Stimulated activated CD4-positive, alpha-beta T cell treated with anti-CD3 and anti-CD28 coated beads, Interleukin-1b, Interleukin-23, amount 100 ng/mL, for 4 hours (primary cell): ENCODE measurements around the gene COL6A2.
"Not testable (repeated sequence)": the region's sequence is repeated elsewhere in the genome, so short reads cannot be mapped to it uniquely, and the experiment has no call there.

Source experiments
- DNase-seq, 2 donors: peaks; one replicate each; pipeline ENCODE4 v3.0.0-alpha.2; 2020; ENCODE audit warnings: low read depth in 2 of 2

Gene COL6A2

DNA sequence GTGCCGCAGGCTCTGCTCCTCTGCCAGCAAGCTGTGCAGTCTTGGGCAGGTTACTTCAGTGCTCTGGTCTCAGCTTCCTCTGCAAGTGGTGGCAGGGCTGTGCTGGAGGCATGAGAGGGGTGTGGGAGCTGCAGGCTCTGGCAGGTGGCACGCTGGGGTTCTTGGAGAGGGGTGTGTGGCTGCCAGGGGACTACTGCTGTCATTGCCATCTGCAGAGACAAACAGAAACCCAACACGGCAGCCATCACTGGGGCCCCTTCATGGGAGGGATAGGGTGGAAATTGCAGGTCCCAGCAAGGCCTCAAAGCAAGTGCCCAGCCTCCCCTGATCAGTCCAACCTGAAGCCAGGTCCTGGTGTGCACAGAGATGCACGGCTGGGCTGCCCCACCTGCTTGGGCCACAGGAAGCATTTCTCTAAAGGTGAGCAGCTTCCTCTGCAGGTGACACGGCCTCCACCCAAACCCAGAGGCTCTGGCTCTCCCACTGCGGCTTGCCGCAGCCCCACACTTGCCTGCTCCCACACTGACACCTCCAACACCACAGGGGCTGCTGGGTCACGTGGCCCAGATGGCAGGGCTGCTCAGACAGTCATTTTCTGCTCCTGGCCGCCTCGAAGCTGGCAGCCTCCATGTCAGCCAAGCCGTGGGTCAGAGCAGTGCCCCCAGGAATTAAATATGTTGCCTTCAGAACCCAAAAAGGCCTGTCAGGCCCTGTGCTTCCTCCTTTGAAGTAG, 4.1 kb upstream of the COL6A2 start:
- DNase-seq, result no peak

DNA sequence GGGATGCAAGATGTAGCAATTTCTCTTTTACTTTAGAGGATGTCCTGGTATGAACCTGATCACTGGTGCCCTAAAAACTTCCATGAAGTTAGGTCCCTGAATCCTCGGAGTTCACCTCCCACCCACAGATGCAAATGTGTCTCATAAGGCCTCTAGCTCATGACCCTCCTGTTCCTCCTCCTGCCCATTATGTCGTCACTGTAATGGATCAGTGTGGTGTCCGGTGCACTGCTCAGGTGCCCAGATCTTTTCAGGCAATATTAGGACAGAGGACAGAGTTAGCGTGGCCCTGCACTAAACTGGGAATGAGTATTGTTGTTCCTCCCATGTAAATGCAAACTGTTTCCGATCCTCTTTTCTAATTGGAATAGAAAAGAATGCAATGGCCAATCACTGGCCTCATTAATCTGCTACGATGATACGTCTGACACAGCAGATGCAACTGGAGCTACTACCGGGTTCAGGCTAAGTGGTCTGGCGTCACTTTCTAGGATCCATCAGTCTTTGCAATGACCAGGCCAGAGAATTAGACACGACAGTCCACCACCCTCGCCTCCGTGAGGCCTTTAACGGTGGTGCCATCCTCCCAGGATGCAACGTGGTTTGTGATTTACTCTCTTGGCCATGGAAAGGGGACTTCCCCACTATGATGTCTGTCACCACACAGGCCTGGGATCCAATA, 3.4 kb upstream of the COL6A2 start:
- DNase-seq, result no peak

DNA sequence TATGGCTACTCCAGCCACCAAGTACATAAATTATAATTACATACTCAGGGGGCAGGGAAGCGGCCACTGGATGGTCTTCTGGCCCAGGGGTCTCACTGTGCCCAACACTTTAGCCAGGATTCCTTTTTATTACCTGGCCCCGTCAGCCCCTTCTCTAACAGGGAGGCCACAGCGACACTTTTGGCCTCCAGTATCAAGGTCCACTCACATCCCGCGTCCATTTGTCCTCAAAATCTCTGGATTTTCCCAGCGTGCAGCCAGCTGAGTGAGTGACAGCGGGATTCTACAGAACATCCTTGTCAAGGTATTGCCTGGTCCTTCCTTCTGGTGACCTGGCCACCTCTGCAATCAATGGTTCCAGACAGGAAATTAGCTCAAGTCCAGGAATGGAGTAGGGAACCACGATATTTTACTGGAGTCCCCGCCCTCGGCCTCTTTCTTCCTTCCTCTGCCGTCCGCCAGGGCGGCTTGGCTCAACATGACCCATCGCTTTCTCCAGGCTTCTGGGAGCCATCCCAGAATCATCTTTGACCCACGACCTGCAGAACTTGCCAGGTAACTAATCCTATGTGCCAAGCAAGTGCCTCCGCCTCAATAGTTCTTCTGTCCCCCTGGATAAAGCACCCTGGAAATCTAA, 2.7 kb upstream of the COL6A2 start:
- no peak for DNase-seq

DNA sequence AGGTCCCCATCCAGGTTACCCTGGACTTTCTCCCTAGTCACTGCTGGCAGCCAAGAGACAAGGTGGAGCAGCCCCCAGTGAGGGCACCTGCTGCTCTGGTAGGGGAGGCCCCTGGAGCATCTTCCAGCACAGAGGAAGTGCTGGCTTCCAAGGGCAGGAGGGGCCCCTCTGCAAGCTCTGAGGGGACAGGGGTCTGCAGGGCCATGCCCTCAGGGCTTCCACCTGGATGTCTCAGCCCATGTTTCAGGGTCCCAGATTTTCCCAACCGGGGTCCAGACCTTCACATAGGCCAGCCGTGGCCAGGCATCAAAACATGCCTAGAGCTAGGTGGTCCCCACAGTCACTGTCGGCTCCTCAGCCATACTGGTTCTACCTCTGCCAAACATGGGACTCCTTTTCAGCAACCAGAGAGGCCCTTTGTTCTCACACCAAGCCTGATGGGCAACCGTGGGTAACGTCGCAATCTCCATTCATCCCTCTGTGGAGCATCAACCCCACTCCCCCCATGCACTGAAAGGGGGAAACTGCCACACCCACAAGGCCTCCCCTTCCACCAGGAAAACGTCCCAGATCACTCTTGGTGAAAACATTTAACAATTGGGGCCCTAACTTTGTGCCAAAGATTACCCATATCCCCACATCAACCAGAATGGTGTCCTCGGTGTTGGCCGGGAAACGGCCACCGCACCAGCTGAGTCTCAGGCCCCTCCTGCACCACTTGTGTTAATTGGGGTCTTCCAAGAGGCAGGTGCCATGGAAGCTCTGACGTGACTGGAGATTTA, 1.9 kb upstream of the COL6A2 start:
- DNase-seq, result no peak

DNA sequence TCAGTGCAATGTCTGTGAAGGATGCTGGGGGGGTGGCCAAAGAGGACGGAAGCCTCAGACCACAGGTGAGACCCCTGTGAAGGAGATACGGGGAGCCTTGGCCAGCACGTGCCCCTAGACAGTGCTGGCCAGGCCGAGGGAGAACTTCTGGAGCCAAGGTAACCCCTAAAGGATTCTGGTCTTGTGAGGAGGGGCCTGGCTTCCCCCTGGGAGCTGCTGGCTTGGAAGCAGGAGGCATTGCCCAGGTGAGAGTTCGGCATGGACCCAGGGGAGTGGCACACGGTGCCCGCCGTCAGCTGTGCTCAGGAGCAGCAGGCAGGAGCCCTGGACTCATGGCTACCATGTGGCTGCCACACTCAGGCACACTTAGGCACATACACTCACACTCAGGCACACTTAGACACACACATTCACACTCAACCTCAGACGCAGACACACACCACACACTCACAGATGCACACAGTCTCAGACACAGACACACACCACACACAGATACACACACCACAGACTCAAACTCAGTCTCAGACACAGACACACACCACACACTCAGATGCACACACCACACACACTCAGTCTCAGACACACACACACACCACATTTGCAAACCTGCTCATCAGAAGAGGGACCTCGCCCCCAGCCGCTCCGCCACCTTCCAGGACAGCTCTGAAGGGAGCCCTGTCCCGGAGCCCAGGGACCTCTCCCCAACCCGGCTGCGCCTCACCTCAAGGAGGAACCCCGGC, 1.1 kb upstream of the COL6A2 start:
- no peak for DNase-seq

DNA sequence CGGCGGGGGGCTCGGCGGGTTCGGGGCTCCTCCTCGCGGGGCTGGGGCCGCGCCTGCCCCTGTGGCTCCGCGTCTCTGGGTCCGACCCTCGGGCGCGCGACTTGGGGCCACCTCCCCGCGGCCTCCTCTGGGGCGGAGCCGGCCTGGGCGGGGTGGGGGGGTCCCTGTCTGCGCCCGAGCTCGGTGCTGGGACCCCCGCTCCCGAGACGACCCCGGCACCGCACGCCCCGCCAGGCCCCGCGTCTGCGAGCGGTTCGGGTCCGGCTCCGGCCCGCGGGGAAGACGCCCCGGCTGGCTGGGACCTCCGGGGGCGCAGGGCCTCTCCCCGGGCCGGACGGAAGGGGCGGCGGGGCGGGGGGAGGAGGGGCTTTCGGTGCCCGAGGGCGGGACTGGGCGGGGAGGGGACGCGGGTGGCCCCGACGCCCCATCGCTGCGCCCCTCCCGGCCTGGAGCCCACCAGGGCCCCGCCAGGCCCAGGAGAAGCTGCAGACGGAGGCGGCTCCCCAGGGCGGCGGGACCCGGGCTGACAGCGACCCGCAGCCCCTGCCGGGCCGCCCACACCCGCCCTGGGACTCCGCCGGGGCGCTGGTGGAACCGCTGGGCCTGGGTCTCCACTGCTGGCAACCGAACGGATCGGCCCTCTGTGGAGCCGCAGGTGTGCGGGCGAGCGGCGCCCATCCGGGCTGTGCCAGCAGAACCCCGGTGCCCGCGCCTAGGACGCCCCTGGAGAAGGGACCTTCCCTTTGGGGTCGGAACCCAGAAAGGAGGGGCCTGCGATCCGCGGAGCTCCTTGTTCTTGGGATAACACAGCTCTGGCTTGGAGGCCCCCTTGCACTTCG, 610 bp downstream of the COL6A2 start:
- DNase-seq, result peak in 1 of 2 donors; percentile 9

DNA sequence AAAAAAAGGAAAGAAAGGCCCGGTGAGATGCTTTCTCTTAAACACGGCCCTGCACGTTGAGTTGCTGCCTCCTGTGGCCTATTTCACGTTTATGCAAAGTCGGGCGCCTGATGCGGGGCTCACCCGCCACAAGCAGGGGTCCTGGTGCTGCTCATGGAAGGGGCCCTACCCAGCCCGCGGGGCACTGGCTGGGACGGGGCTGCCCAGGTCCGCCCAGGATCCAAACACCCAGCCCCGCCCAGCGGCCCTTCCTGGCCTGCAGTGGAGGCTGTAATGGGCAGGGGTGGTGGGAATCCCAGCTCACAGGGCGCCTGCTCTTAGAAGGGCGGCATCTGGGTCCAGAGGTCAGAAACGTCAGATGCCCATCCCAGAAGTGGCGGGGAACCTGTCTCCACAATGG, 1.6 kb downstream of the COL6A2 start:
- no peak for DNase-seq

DNA sequence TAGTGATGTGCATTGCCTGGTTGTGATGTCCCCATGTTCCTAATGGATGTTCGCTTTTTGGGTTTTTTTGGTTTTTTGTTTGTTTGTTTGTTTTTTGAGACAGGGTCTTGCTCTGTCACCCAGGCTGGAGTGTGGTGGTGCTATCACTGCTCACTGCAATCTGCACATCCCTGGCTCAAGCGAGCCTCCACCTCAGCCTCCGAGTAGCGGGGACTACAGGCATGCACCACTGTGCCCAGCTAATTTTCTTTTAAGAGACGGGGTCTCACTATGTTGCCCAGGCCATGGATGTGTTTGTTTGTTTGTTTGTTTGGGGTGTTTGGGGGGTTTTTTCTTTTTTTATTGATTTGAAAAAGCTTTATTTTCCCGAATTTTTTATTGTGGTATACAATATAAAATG, 2.1 kb downstream of the COL6A2 start:
- no peak for DNase-seq

DNA sequence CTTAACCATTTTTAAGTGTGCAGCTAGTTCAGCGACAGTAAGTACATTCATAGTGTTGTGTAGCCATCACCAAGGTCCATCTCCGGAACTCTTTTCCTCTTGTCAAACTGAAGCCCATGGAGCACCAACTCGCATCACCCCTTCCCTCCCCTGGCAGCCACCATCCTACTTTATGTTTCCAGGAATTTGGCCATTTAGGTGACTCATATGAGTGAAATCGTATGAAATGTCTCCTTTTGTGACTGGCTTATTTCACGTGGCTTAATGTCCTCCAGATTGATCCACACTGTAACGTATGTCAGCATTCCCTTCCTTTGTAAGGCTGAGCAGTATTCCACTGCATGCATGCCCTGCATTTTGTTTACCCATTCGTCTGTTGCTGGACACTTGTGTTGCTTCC, 2.5 kb downstream of the COL6A2 start:
- DNase-seq, result no peak

DNA sequence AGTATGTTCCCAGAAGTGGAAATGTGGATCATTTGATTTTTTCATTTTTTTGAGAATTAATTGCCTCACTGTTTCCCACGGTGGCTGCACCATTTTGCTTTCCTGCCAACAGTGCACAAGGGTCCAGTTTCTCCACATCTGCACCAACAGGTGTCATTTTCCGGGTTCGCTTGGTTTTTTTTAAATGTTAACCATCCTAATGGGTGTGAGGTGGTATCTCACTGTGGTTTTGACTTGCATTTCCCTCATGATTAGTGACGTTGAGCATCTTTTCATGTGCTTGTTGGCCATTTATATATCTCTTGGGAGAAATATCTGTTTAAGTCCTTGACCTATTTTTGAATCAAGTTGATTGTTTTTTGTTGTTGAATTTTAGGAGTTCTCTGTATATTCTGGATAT, 3.0 kb downstream of the COL6A2 start:
- DNase-seq, result no peak

DNA sequence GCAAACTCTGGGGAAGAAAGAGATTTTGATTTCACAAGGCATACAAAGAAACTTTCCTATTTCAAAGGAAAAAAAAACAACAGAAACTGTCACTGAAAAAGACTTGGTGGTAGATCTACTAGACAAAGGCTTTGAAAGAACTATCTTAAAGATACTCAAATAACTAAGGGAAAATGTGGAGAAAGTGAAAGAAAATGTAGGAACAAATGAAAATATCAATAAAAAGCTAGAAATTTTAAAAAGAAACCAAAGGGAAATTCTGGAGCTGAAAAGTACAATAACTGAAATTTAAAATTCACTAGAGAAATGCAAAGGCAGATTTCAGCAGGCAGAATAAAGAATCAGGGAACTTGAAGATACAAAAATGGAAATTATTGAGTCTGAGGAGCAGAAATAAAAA, 6.2 kb downstream of the COL6A2 start:
- DNase-seq, result no peak

DNA sequence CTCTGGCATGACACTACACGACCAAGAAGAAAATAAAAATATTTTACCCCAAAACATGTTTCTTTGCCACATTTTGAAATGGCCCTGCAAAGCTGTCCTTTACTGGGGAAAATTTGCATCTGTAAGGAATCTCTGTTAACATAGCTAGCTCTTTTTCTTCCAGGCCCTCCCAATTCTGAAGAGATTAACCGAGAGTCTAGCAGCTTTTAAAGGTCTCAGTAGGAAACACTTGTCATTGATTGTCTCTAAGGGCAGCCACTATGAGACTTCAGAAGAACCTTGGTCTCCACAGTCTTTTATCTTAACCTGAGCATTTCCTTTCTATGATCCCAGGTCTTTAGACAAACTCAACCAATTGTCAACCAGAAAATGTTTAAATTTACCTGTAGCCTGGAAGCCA, 9.5 kb downstream of the COL6A2 start:
- DNase-seq, result not testable (repeated sequence)

DNA sequence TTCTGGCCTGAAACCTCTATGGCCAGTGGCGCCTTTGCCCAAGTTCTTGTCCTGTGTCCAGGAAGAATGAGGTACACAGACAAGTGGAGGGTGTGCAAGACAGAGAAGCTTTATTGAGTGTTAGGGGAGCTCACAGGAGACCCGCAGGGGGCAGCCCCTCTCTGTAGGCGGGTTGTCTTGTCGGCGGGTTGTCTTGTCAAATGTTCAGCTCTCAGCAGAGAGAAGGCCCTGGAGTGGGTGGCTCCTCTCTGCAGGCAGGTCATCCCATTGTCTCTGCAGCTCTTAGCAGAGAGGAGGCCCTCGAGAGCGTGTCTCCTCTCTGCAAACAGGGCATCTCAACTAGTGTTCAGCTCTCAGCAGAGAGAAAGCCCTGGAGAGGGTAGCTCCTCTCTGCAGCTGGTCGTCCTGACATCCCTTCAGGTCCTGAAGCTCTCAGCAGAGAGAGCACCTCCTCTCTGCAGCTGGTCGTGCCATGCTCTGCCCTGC, 11.0 kb downstream of the COL6A2 start:
- no peak for DNase-seq

DNA sequence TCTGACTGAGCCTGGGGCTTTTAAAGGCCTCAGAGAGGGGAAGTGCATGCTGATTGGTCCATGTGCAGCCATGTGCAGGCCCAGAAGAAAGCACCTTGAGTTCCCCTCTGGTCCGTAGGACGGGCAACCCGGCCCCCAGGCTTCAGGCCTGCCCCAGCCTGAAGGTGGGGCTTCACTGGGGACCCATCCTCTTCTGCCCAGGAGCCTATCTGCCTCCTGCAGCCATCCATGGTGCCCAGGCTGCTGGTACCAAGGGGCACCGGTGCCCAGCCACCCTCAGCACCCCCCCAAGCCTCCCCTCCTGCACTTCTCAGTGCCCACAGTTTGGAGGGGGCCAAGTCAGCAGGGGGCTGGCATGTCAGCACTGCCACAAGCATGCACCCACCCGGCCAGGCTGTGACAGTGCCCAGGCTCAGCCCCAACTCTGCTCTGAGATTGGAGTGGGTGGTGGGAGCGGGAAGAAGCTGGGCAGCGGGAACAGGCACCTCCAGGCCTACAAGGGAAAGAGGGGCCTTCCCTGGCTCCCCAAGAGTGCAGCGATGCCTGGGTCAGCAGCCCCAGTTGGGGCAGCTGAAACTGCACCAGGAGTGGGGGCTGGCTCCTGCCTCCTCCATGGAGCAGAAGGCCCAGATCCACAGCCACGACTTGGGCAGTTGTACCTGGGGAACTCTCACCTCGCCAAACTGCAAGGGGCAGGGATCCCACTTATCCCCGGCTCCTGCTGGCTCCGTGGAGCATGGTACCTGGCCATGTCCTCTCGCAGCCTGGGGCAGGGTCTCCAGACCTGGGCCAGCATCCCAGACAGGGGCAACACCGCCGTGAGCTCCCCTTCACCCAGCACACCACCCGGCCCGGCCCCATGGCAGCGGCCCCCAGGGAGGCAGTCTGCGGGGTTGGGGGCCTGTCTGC, 11.7 kb downstream of the COL6A2 start:
- no peak for DNase-seq

DNA sequence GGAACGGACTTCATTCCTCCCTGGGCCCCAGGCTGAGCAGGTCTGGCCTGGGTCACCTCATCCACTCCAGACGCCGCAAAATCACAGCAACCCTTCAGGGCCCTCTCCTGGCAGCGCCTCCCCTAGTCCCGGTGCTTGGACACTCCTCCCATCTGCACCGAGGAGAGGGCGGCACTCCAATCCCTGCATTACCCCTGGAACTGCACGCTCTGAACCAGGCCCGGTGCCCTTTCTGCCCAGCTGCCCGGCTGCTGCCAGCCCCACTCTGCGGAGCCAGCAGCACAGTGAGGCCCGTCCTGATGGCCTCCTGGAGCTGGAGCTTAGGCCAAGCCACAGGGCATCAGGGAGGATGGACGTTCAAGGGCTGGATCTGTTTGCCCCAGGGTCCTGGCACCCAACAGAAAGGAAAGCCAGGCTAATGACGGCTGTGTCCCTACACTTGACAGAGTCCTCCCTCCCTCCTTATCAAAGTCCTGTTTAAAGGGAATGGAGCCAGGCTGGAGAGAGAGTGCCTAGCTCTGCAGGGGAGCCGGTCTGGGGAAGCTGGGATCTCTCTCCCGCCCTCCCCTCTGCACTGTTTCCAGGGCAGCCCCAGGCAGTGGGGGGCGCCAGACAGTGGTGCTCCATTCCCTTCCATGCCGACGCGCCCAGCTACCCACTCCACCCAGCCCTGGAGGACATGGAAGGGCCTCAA, 12.7 kb downstream of the COL6A2 start:
- no peak for DNase-seq

DNA sequence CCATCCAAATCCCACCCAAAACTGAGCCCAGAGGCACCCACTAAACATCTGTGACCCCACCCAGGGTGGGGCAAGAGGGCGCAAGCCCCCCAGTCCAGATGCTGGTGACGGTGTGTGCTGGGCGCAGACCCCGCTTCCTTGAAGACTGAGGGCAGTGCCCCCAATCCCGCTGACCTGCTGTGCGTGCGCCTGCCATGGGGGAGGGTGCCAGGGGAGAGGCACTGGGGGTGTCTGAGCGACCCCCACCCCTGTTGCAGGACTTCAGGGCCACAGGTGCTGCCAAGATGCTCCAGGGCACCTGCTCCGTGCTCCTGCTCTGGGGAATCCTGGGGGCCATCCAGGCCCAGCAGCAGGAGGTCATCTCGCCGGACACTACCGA, 13.3 kb downstream of the COL6A2 start:
- DNase-seq, result no peak

DNA sequence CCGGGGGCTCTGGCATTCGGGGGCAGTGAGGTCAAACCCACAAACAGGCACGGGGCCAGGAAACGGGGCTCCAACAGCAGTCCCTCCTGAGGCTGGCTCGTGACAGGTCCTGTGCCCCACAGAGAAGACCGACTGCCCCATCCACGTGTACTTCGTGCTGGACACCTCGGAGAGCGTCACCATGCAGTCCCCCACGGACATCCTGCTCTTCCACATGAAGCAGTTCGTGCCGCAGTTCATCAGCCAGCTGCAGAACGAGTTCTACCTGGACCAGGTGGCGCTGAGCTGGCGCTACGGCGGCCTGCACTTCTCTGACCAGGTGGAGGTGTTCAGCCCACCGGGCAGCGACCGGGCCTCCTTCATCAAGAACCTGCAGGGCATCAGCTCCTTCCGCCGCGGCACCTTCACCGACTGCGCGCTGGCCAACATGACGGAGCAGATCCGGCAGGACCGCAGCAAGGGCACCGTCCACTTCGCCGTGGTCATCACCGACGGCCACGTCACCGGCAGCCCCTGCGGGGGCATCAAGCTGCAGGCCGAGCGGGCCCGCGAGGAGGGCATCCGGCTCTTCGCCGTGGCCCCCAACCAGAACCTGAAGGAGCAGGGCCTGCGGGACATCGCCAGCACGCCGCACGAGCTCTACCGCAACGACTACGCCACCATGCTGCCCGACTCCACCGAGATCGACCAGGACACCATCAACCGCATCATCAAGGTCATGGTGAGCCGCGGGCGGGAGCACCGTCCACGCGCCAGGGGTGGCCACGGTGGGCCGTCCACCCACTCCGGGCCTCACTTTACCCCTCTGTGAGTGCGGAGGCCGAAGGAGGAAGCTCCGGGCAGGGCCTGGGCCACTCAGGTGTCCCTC, 14.2 kb downstream of the COL6A2 start:
- DNase-seq, result no peak

DNA sequence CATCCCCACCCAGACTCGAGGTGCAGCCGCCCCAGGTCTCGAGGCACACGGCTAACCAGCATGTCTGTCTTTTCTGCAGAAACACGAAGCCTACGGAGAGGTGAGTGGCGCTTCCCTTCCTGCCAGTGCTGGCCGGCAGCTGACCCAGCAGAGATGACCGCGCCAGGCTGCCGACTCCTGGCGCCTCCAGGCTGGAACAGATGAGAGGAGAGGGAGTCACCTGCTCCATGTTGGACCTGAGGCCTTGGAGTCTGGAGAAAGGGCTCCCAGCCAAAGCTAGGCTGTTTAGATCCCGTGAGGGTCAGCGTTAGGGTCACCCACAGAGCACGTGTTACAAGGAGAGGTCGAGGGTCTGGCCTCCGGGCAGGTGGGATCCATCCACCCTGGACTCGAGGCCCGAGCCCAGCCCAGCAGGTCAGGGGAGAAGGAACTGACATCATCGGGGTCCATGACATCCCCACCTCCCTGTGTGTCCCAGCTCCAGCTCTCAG, 14.9 kb downstream of the COL6A2 start:
- DNase-seq, result no peak
